HEK293T (cell line): ENCODE results near the gene PTTG1IP.

ENCODE experiments used
- ELF4 ChIP-seq: fragments of 450-650 bp; IDR thresholded peaks from 2 replicates; pipeline ENCODE4 v1.6.1; 2017; ENCODE audit warnings: antibody characterized with exemption
- FOXA1 ChIP-seq: fragments of 450-650 bp; IDR thresholded peaks from 2 replicates; pipeline ENCODE4 v1.6.1; 2016; ENCODE audit warnings: mild to moderate bottlenecking
- FOXK2 ChIP-seq: fragments of 450-650 bp; IDR thresholded peaks from 2 replicates; pipeline ENCODE4 v1.6.1; 2016; ENCODE audit warnings: mild to moderate bottlenecking
- FOXM1 ChIP-seq: fragments of 450-650 bp; IDR thresholded peaks from 2 replicates; pipeline ENCODE4 v1.6.1; 2017; ENCODE audit warnings: mild to moderate bottlenecking, borderline replicate concordance
- L3MBTL2 ChIP-seq: fragments of 450-650 bp; conservative IDR thresholded peaks from 2 replicates; pipeline ENCODE4 v1.6.1; 2016; ENCODE audit warnings: mild to moderate bottlenecking
- LEF1 ChIP-seq: fragments of 450-650 bp; IDR thresholded peaks from 2 replicates; pipeline ENCODE4 v1.6.1; 2017; ENCODE audit warnings: mild to moderate bottlenecking, borderline replicate concordance
- NFRKB ChIP-seq: fragments of 450-650 bp; IDR thresholded peaks from 2 replicates; pipeline ENCODE4 v1.6.1; 2016; ENCODE audit warnings: mild to moderate bottlenecking, moderate library complexity
- SP1 ChIP-seq: fragments of 450-650 bp; IDR thresholded peaks from 2 replicates; pipeline ENCODE4 v1.6.1; 2017
- TARDBP ChIP-seq: fragments of 450-650 bp; IDR thresholded peaks from 2 replicates; pipeline ENCODE4 v1.6.1; 2016
- ZNF384 ChIP-seq: fragments of 450-650 bp; IDR thresholded peaks from 2 replicates; pipeline ENCODE4 v1.6.1; 2016
- TF ChIP-seq, protein P1 (sequence below): fragments of 450-650 bp; IDR thresholded peaks from 2 replicates; pipeline ENCODE4 v1.6.1; 2016

DNA sequence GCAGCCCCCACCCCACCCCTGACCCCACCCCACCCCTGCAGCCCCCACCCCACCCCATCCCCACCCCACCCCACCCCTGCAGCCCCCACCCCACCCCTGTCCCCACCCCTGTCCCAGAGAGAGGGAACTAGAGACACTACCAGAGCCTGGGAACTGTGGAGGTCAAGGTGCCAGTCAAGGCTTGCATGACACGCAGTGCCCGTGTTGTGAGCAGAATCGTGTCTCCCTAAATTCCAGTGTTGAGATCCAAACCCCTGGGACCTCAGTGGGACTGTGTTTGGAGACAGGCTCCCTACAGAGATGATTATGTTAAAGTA lies 37.2 kb downstream of the PTTG1IP start:
- TF ChIP-seq SP1: no peak
- TF ChIP-seq ZNF384: no peak
- TF ChIP-seq LEF1: no peak
- TF ChIP-seq FOXK2: no peak
- no peak for TF ChIP-seq TARDBP
- no peak for TF ChIP-seq L3MBTL2
- no peak for TF ChIP-seq FOXM1
- TF ChIP-seq, protein P1, sequence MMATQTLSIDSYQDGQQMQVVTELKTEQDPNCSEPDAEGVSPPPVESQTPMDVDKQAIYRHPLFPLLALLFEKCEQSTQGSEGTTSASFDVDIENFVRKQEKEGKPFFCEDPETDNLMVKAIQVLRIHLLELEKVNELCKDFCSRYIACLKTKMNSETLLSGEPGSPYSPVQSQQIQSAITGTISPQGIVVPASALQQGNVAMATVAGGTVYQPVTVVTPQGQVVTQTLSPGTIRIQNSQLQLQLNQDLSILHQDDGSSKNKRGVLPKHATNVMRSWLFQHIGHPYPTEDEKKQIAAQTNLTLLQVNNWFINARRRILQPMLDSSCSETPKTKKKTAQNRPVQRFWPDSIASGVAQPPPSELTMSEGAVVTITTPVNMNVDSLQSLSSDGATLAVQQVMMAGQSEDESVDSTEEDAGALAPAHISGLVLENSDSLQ: 0 out of 2 replicates have a peak, but pooled peaks have one; percentile 2
- no peak for TF ChIP-seq FOXA1
- no peak for TF ChIP-seq NFRKB
- TF ChIP-seq ELF4: no peak
